ENCODE measurements around the gene NRG2.

Gene NRG2

GRCh38 chr5:139900546-139901250 is 142.4 kb downstream of the NRG2 start:
- no peak for DNase-seq

GRCh38 chr5:139898981-139899380 is 144.1 kb downstream of the NRG2 start:
- DNase-seq: no peak

- DNase-seq: no peak
Observed at GRCh38 chr5:139897982-139898381, 145.1 kb downstream of the NRG2 start.

- no peak for DNase-seq
Observed at GRCh38 chr5:139897342-139897741, 145.8 kb downstream of the NRG2 start.

- no peak for DNase-seq
Observed at GRCh38 chr5:139896718-139897117, 146.4 kb downstream of the NRG2 start.

GRCh38 chr5:139895647-139896046 is 147.5 kb downstream of the NRG2 start:
- DNase-seq: no peak

GRCh38 chr5:139895046-139895445 is 148.1 kb downstream of the NRG2 start:
- DNase-seq: no peak

- DNase-seq: no peak
Observed at GRCh38 chr5:139893873-139894272, 149.2 kb downstream of the NRG2 start.

GRCh38 chr5:139889410-139889809 is 153.7 kb downstream of the NRG2 start:
- no peak for DNase-seq

GRCh38 chr5:139888370-139888769 is 154.7 kb downstream of the NRG2 start:
- DNase-seq: no peak

GRCh38 chr5:139886213-139886612 is 156.9 kb downstream of the NRG2 start:
- DNase-seq: no peak

- DNase-seq: no peak
Observed at GRCh38 chr5:139885857-139886208, 157.3 kb downstream of the NRG2 start.

GRCh38 chr5:139885172-139885856 is 157.8 kb downstream of the NRG2 start:
- DNase-seq: no peak

GRCh38 chr5:139884734-139885133 is 158.4 kb downstream of the NRG2 start:
- DNase-seq: no peak

- DNase-seq: no peak
Observed at GRCh38 chr5:139884144-139884543, 159.0 kb downstream of the NRG2 start.

GRCh38 chr5:139882961-139883539 is 160.0 kb downstream of the NRG2 start:
- DNase-seq: no peak

- DNase-seq: no peak
Observed at GRCh38 chr5:139882316-139882715, 160.8 kb downstream of the NRG2 start.

- no peak for DNase-seq
Observed at GRCh38 chr5:139881143-139881733, 161.9 kb downstream of the NRG2 start.

- DNase-seq: no peak
Observed at GRCh38 chr5:139880416-139881142, 162.5 kb downstream of the NRG2 start.

- no peak for DNase-seq
Observed at GRCh38 chr5:139878093-139878492, 165.0 kb downstream of the NRG2 start.

GRCh38 chr5:139877129-139877597 is 165.9 kb downstream of the NRG2 start:
- DNase-seq: no peak

GRCh38 chr5:139875957-139876356 is 167.1 kb downstream of the NRG2 start:
- no peak for DNase-seq
